Sigmoid colon (tissue), 7 donors: Measurements from ENCODE around the gene ARID5A. TPM values are rescaled to one million over a fixed set of nuclear protein-coding genes. Genes with fewer than 3 reads are reported as not detected.

Experiments
- DNase-seq: peaks from one replicate; pipeline ENCODE4 v3.0.0-alpha.2; 2019
- H3K27ac ChIP-seq, 4 donors: fragments of 200-600 bp; sonication (generic); one replicate each; pipeline ENCODE4 v1.5.1; 2016 to 2019; ENCODE audit warnings: mild to moderate bottlenecking in 1 of 4
- H3K27me3 ChIP-seq, 3 donors: fragments of 200-600 bp; sonication (generic); one replicate each; pipeline ENCODE4 v1.5.1; 2019; ENCODE audit warnings: mild to moderate bottlenecking in 1 of 3
- H3K36me3 ChIP-seq, 4 donors: fragments of 200-600 bp; sonication (generic); one replicate each; pipeline ENCODE4 v1.5.1; 2016 to 2019
- H3K4me1 ChIP-seq, 4 donors: fragments of 200-600 bp; sonication (generic); one replicate each; pipeline ENCODE4 v1.5.1; 2017 to 2019
- H3K4me3 ChIP-seq, 4 donors: fragments of 200-600 bp; sonication (generic); one replicate each; pipeline ENCODE4 v1.5.1; 2017 to 2019; ENCODE audit warnings: mild to moderate bottlenecking in 2 of 4, moderate library complexity in 1 of 4
- H3K9me3 ChIP-seq, 4 donors: fragments of 200-600 bp in 3 of 4; sonication (generic) in 3 of 4; one replicate each; pipeline versions ENCODE4 v1.5.1 to v1.6.1; 2013 to 2019
- EP300 ChIP-seq, 4 donors: sonication (generic); formaldehyde crosslinking; IDR thresholded peaks; one replicate each; pipeline ENCODE4 v1.6.1; 2017; ENCODE audit warnings: antibody characterized with exemption in 4 of 4
- POLR2A ChIP-seq, 2 donors: fragments of 450-650 bp; IDR thresholded peaks; one replicate each; pipeline ENCODE4 v1.6.1; 2016; ENCODE audit warnings: antibody characterized with exemption in 2 of 2, mild to moderate bottlenecking in 2 of 2, moderate library complexity in 2 of 2
- POLR2AphosphoS5 ChIP-seq, 4 donors: sonication (generic); formaldehyde crosslinking; IDR thresholded peaks; one replicate each; pipeline ENCODE4 v1.6.1; 2017; ENCODE audit warnings: antibody characterized with exemption in 4 of 4
- WGBS, 2 donors: extraction: QIAGEN DNeasy Blood & Tissue Kit; methylation state at CpG; one replicate each; pipeline ENCODE4 v1.1.7; 2013; 5-methylcytosine and 5-hydroxymethylcytosine counted together
- intact Hi-C: fragments of 100-400 bp; cut with DNase I; formaldehyde crosslinking; loops from one replicate; pipeline ENCODE4 v1.15.1; 2023
- polyA plus RNA-seq, 3 donors: library from polyadenylated mRNA; stranded (reverse); fragments of 200-250 nt; gene quantifications; one replicate each; pipeline ENCODE4 v1.2.3, GENCODE V29; 2013
- total RNA-seq, 4 donors: library from RNA; depleted of rRNA; stranded (reverse); fragments of >200 nt; gene quantifications; one replicate each; pipeline ENCODE4 v1.1.0, GENCODE V29; 2016
- TF ChIP-seq, protein P1 (sequence below), 4 experiments: fragments of 450-650 bp in 3 of 4; fragments of 200-600 bp in 1 of 4; IDR thresholded peaks; one replicate each; pipeline ENCODE4 v1.5.1; 2016 to 2019; ENCODE audit warnings: antibody characterized with exemption in 4 of 4, mild to moderate bottlenecking in 3 of 4, moderate library complexity in 2 of 4
- donor health status: healthy with polysubstance abuse.
- donor health status: Bipolar disorder and iron deficiency.
- donor health status: healthy.

Gene ARID5A
- total and polyA plus RNA-seq, 7 donors, result 7.8 to 179 (median 17.9) TPM

DNA sequence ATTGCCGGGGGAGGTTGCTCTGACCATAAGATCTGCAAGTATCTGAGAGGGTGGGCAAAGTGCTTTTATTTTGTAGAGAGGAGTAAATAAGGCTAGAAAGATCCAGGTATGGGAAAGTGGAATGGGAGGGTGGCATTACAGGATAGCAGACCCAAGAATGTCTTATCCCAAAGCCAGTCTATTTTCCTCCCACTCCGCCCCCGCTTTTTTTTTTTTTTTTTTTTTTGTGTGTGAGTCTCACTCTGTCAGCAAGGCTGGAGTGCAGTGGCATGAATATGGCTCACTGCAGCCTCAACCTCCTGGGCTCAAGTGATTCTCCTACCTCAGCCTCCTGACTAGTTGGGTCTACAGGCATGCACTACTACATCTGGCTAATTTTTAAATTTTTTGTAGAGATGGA, 31.5 kb downstream of the ARID5A start:
- no peak for DNase-seq
- Histone ChIP-seq H3K4me1 (no peaks in the 10 kb centered on the region), H3K27me3 (no peaks in the 10 kb centered on the region), H3K27ac (no peak overlapping the region), H3K9me3 (no peaks in the 10 kb centered on the region), H3K36me3 (no peaks in the 10 kb centered on the region), H3K4me3 (no peak overlapping the region)
- TF ChIP-seq, protein P1, sequence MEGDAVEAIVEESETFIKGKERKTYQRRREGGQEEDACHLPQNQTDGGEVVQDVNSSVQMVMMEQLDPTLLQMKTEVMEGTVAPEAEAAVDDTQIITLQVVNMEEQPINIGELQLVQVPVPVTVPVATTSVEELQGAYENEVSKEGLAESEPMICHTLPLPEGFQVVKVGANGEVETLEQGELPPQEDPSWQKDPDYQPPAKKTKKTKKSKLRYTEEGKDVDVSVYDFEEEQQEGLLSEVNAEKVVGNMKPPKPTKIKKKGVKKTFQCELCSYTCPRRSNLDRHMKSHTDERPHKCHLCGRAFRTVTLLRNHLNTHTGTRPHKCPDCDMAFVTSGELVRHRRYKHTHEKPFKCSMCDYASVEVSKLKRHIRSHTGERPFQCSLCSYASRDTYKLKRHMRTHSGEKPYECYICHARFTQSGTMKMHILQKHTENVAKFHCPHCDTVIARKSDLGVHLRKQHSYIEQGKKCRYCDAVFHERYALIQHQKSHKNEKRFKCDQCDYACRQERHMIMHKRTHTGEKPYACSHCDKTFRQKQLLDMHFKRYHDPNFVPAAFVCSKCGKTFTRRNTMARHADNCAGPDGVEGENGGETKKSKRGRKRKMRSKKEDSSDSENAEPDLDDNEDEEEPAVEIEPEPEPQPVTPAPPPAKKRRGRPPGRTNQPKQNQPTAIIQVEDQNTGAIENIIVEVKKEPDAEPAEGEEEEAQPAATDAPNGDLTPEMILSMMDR (IDR thresholded peaks at IDR 0.05), result no peak
- no peak for TF ChIP-seq EP300 (IDR thresholded peaks at IDR 0.05)
- no peak for TF ChIP-seq POLR2AphosphoS5 (IDR thresholded peaks at IDR 0.05)
- TF ChIP-seq POLR2A (IDR thresholded peaks at IDR 0.05), result no peak
- intact Hi-C loops, result no loop called here
- WGBS, 2 donors, result 44 to 82% methylated on average over 3 of the region's 3 CpGs

DNA sequence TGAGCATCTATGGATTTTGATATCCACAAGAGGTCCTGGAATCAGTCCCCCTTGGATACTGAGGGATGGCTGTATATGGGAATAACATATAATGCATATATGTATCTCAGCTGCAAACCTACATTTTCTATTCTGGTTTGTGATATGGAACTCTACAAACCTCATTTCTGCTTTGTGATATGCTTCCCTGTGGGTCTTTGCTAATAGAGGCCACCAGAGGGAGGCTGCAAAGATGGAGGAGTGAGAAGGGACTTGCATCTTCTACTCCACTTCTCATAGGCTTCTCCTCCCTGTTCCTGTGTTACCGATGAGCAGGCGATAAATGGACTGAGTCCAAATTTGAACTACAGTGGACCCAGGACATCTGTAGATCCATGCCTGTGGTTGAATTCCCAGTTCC, 37.8 kb downstream of the ARID5A start:
- Histone ChIP-seq H3K36me3 (no peaks in the 10 kb centered on the region), H3K4me3 (no peak overlapping the region), H3K27ac (no peak overlapping the region), H3K27me3 (no peaks in the 10 kb centered on the region), H3K9me3 (no peaks in the 10 kb centered on the region), H3K4me1 (no peaks in the 10 kb centered on the region)
- no peak for TF ChIP-seq POLR2AphosphoS5 (IDR thresholded peaks at IDR 0.05)
- no peak for TF ChIP-seq POLR2A (IDR thresholded peaks at IDR 0.05)
- TF ChIP-seq, protein P1 (IDR thresholded peaks at IDR 0.05), result no peak
- no peak for TF ChIP-seq EP300 (IDR thresholded peaks at IDR 0.05)
- WGBS, 2 donors, result 92 to 97% methylated on average over 2 of the region's 2 CpGs
- intact Hi-C loops, result no loop called here
- DNase-seq, result no peak

DNA sequence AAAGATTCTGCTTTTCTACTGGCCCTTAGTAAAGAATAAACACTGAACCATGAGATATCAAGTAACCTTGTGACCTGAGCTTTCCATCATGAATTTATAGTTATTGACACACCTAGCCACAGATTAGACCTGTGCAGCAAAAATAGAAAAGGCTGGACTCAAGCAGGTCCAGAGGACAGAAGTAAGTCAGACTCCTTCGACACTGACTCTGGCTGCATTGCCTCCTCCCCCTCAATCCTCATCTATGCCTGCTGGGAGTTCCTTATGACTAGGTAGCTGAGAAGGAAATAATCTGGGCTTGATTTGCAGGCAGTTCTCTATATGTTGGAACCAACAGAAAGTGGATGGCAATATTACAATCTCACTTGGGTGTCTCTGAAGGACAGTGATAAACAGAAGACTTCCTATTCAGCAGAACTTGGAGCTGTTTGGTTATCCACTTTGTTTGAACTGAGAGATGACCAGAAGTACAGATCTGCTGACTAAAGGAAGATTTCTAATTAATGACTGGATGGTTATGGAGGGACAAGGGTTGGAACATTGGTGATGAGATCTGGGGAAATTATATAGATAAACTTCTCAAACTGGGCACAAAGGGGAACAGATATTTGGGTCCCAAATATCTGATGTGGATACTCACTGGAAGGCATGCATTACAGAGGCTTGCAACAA, 39.4 kb downstream of the ARID5A start:
- no peak for TF ChIP-seq EP300 (IDR thresholded peaks at IDR 0.05)
- no peak for TF ChIP-seq POLR2A (IDR thresholded peaks at IDR 0.05)
- TF ChIP-seq, protein P1 (IDR thresholded peaks at IDR 0.05), result no peak
- TF ChIP-seq POLR2AphosphoS5 (IDR thresholded peaks at IDR 0.05), result no peak
- Histone ChIP-seq H3K27me3 (no peaks in the 10 kb centered on the region), H3K27ac (no peak overlapping the region), H3K9me3 (no peaks in the 10 kb centered on the region), H3K36me3 (no peaks in the 10 kb centered on the region), H3K4me3 (no peak overlapping the region), H3K4me1 (no peaks in the 10 kb centered on the region)
- WGBS, 2 donors, result 35 to 74% methylated on average over 1 of the region's 1 CpG
- DNase-seq, result no peak
- intact Hi-C loops, result no loop called here

DNA sequence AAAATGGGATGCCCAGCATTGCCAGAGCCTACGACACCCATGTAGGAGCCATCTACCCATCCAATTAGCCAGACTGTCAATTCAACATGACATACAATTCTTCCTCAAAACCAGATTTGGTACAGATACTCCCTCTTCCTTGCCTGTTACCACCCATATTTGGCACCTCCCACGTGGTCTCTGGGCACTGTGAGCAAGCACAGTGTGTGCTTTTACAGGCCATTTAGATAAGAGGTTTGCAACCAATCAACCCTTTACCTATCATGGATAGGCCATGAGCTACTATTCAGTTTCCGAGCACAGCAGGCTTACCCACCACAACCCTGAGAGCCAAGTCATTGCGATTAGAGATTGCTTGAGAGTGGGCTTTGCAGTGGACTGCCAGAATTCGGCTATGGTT, 40.9 kb downstream of the ARID5A start:
- TF ChIP-seq, protein P1 (IDR thresholded peaks at IDR 0.05), result no peak
- TF ChIP-seq POLR2AphosphoS5 (IDR thresholded peaks at IDR 0.05) (no peak), POLR2A (IDR thresholded peaks at IDR 0.05) (no peak), EP300 (IDR thresholded peaks at IDR 0.05) (no peak)
- H3K36me3 ChIP-seq, result no peaks in the 10 kb centered on the region

DNA sequence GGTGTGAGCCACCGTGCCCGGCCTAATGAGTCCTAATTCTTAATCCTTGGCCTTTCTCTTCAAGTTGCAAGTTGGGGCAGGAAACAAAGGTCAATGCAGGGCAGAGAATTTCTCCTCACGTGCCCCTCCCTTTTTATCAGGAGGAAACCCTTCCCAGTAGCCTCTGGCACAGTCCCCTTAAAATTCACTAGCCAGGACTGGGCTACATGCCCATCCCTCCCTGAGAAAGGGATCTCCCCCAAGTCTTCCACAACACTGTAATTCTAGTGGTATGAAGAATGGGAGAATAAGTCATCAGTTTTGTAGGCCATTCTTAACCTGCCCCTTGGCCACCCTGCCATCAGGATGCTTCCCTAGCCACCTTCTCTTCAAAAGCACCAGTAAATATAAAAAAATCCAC, 42.2 kb downstream of the ARID5A start:
- intact Hi-C loops, result no loop called here
- 79 to 89% methylated on average over 3 of the region's 3 CpGs for WGBS, 2 donors
- TF ChIP-seq POLR2A (IDR thresholded peaks at IDR 0.05) (no peak), EP300 (IDR thresholded peaks at IDR 0.05) (no peak), POLR2AphosphoS5 (IDR thresholded peaks at IDR 0.05) (no peak)
- TF ChIP-seq, protein P1 (IDR thresholded peaks at IDR 0.05), result no peak

More for the DNA sequence above, 40.9 kb downstream of the ARID5A start:
- H3K27ac ChIP-seq, result no peak overlapping the region
- H3K4me1 ChIP-seq, result no peaks in the 10 kb centered on the region
- intact Hi-C loops, result no loop called here
- no peak overlapping the region for H3K4me3 ChIP-seq
- H3K9me3 ChIP-seq, result no peaks in the 10 kb centered on the region
- WGBS, 2 donors, result 71 to 80% methylated on average over 5 of the region's 5 CpGs
- H3K27me3 ChIP-seq, result no peaks in the 10 kb centered on the region
- DNase-seq, result no peak

More for the DNA sequence above, 42.2 kb downstream of the ARID5A start:
- Histone ChIP-seq H3K27ac (no peak overlapping the region), H3K9me3 (no peaks in the 10 kb centered on the region), H3K27me3 (no peaks in the 10 kb centered on the region), H3K4me1 (no peaks in the 10 kb centered on the region), H3K36me3 (no peaks in the 10 kb centered on the region), H3K4me3 (no peak overlapping the region)
- DNase-seq, result no peak
